SK-N-MC (cell line): ENCODE measurements around the gene SEMA4D.

ENCODE experiments used
- EZH2 ChIP-seq: fragments of 200-600 bp; sonication (generic); IDR thresholded peaks from one replicate; pipeline ENCODE4 v1.6.1; 2017; ENCODE audit warnings: antibody characterized with exemption
- FOXP2 ChIP-seq: optimal IDR thresholded peaks from 2 replicates; pipeline ENCODE3; 2011; ENCODE audit warnings: mild to moderate bottlenecking, moderate library complexity; ENCODE audit not compliant: insufficient read depth; ENCODE audit errors: extremely low read length, control extremely low read depth
- POLR2AphosphoS5 ChIP-seq: IDR thresholded peaks from 2 replicates; pipeline ENCODE4 v1.6.1; 2012; ENCODE audit warnings: mild to moderate bottlenecking, low read depth, low read length, borderline replicate concordance

DNA sequence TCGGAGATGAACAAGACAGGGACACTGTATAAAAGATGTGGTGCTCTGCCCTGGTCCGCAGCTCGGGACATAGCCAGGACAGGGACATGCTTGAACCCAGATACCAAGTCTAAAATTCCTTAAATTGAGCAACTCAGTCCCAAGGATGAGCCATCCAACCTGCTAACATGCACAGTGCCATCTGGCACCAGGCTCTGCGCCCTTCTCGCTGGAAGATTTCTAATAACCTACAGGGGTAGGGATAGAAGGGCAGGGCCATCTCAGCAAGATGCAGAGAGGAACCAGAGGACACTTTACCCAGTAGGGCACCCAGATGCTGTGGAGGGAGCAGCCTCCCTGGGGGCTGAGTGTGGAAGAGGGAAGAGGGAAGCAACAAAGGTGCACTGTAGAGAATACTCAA, 60.1 kb downstream of the SEMA4D start:
- TF ChIP-seq POLR2AphosphoS5, result no peak
- no peak for TF ChIP-seq EZH2
- no peak for TF ChIP-seq FOXP2
